Common myeloid progenitor, CD34-positive (primary cell): ENCODE measurements around the gene HAUS3.
"Not testable (repeated sequence)": the region's sequence is repeated elsewhere in the genome, so short reads cannot be mapped to it uniquely, and the experiment has no call there.

Experiments used
- CTCF ChIA-PET: fragments of 350-600 bp; sonication (Branson Sonifier 250); formaldehyde crosslinking; loops from one replicate; lab custom pipeline; 2021; ENCODE audit warnings: antibody characterized with exemption; lab: Charles Lee
- POLR2A ChIA-PET: fragments of 350-600 bp; sonication (Branson Sonifier 250); formaldehyde crosslinking; loops from one replicate; lab custom pipeline; 2021; ENCODE audit warnings: antibody characterized with exemption; lab: Charles Lee
- DNase-seq, 3 donors: peaks; one replicate each; pipeline versions ENCODE4 v3.0.0 to v3.0.0-alpha.2; 2013
- H3K27ac ChIP-seq, 2 experiments: 1 replicate in 1 of 2; 2 replicates in 1 of 2; pipeline ENCODE4 v1.7.0; 2013; ENCODE audit warnings: inconsistent platforms in 2 of 2, low read length in 2 of 2, mild to moderate bottlenecking in 2 of 2, low read depth in 1 of 2, moderate library complexity in 1 of 2; ENCODE audit not compliant: severe bottlenecking in 2 of 2, insufficient read depth in 1 of 2, poor library complexity in 1 of 2
- H3K27me3 ChIP-seq, 5 experiments: replicated peaks in 2 of 5; 1 replicate in 3 of 5; 2 replicates in 2 of 5; pipeline versions ENCODE4 v1.6.1 to v1.7.0; 2013; ENCODE audit warnings: low read length in 4 of 5, mild to moderate bottlenecking in 2 of 5, moderate library complexity in 2 of 5, inconsistent platforms in 1 of 5; ENCODE audit not compliant: insufficient read depth in 5 of 5, control insufficient read depth in 4 of 5
- H3K36me3 ChIP-seq, 4 experiments: 1 replicate in 2 of 4; 2 replicates in 2 of 4; pipeline versions ENCODE4 v1.6.1 to v1.7.0; 2013; ENCODE audit warnings: low read length in 3 of 4, control low read depth in 1 of 4, mild to moderate bottlenecking in 1 of 4; ENCODE audit not compliant: control insufficient read depth in 4 of 4, insufficient read depth in 4 of 4
- H3K4me1 ChIP-seq, 4 experiments: 1 replicate in 3 of 4; 2 replicates in 1 of 4; pipeline versions ENCODE4 v1.6.1 to v1.7.1; 2013; ENCODE audit warnings: low read length in 3 of 4, mild to moderate bottlenecking in 3 of 4, control low read depth in 1 of 4, inconsistent platforms in 1 of 4, moderate library complexity in 1 of 4; ENCODE audit not compliant: control insufficient read depth in 4 of 4, insufficient read depth in 4 of 4; ENCODE audit errors: control extremely low read depth in 1 of 4
- H3K4me3 ChIP-seq, 7 experiments: 1 replicate in 4 of 7; 2 replicates in 3 of 7; pipeline versions ENCODE4 v1.5.1 to v1.7.0; 2013; ENCODE audit warnings: mild to moderate bottlenecking in 7 of 7, low read length in 6 of 7, moderate library complexity in 6 of 7, inconsistent platforms in 2 of 7, low read depth in 2 of 7, control low read depth in 1 of 7; ENCODE audit not compliant: insufficient read depth in 4 of 7, control insufficient read depth in 1 of 7; ENCODE audit errors: extremely low read depth in 1 of 7
- H3K9me3 ChIP-seq, 5 experiments: 1 replicate in 4 of 5; 2 replicates in 1 of 5; pipeline versions ENCODE4 v1.6.1 to v1.7.1; 2013; ENCODE audit warnings: low read length in 4 of 5, mild to moderate bottlenecking in 2 of 5, inconsistent platforms in 1 of 5, low read depth in 1 of 5, moderate library complexity in 1 of 5; ENCODE audit not compliant: control insufficient read depth in 4 of 5, insufficient read depth in 2 of 5; ENCODE audit errors: control extremely low read depth in 1 of 5
- WGBS: methylation state at CpG from one replicate; pipeline ENCODE4 v1.1.5; 2013; ENCODE audit not compliant: insufficient coverage; 5-methylcytosine and 5-hydroxymethylcytosine counted together

HAUS3 gene

DNA sequence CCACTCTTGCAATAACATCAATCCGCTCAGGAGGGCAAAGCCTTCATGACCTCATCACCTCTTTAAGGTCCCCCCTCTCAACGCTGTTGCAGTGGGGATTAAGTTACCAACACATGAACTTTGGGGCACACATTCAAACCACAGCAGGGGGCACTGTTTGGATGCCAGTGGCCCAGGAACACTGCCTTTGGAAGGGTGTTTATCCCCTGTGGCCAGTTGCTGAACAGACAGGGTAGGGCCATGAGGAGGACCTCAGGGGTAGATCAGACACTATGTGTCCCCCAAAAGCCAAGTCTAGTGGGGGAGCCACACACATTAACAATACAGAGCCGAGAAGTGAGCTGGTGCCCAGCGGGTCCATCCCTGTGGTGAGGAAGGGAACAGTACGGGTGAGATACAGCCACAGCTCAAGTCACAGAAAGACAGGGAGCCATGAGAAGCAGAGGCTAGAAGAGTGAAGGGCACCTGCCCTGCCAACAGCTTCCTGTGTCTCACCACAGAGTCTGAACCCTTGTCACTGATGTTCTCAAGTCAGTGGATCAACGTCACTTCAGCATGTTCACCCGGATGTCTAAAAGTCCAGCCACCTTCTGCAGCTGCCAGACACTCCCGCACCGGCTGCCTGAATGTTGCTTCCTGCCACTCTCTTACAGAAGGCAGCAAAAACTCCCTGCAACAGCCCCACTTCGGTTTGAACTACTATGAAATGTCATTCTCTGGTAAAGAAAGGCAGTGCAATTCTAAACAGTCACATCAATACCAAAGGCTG is 39.8 kb upstream of the HAUS3 start:
- Histone ChIP-seq H3K27me3 (no peaks in the 10 kb centered on the region), H3K4me3 (peak overlapping the region in 3 of 7 experiments; percentile 21 to 61 (median 35)), H3K27ac (peak overlapping the region in 1 of 2 experiments; percentile 56), H3K4me1 (peaks cover 0 to 36% (median 33%) of the 10 kb centered on the region in 4 experiments), H3K36me3 (no peaks in the 10 kb centered on the region), H3K9me3 (no peaks in the 10 kb centered on the region)
- DNase-seq, result peak; percentile 81 to 98 (median 96)
- CTCF ChIA-PET, result interaction anchor here (0.6 to 3.5 kb wide), 11 partner anchors 10 to 134 kb away, joined by 3 to 28 read pairs (median 3); no protein-coding TSS in a partner anchor
- 20% methylated on average over 9 of the region's 10 CpGs for WGBS
- POLR2A ChIA-PET, result interaction anchor here (0.7 to 2.5 kb wide), 11 partner anchors 9 to 134 kb away, joined by 3 to 29 read pairs (median 4); partner anchors contain the start of gene MXD4

DNA sequence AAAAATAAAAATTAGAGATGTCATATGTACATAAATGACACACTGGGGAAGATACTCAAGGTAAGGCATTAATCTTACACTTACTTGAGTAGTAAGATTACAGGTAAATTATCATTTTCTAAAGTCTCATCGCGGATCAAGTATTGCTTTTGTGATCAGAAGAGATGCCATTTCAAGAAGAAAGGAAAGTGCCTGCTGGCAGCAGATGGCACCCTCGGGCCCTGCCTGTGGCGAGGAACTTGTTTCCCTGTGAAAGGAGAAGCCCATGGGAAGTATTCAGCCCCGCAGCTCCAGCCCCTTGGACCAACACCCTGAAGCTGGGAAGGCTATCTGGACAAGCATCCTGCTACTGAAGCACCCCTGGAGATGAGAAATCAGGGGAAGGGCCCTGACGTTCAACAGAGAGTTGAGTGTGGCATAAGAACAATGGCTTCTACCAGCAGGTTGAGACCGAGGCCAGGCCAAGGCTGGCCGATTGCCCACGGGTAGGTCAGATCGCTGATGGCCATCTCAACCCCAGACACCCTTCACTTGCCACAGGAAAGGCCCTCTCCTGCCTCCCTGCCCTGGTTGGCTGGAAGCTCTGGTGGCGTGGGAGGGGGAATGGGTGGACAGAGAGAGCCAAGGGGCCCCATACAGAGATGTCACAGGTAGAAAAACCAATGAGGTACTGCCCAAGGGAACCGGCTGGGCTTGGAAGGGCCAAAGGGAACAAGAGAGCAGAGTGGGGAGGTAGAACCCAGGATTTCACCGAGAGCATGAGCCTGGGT is 38.8 kb upstream of the HAUS3 start:
- Histone ChIP-seq H3K4me3 (no peak overlapping the region), H3K9me3 (no peaks in the 10 kb centered on the region), H3K27ac (peak overlapping the region in 1 of 2 experiments; percentile 56), H3K4me1 (peaks cover 0 to 33% (median 30%) of the 10 kb centered on the region in 4 experiments), H3K27me3 (no peaks in the 10 kb centered on the region), H3K36me3 (no peaks in the 10 kb centered on the region)
- ChIA-PET POLR2A (interaction anchor here (1.4 to 2.5 kb wide), 4 partner anchors 10 to 52 kb away, joined by 3 to 29 read pairs (median 10); partner anchors contain the start of gene MXD4), CTCF (interaction anchor here (1.3 to 3.5 kb wide), 6 partner anchors 11 to 76 kb away, joined by 3 to 28 read pairs (median 6); no protein-coding TSS in a partner anchor)
- 82% methylated on average over 8 of the region's 13 CpGs for WGBS
- DNase-seq, result peak in 1 of 3 donors; percentile 6

DNA sequence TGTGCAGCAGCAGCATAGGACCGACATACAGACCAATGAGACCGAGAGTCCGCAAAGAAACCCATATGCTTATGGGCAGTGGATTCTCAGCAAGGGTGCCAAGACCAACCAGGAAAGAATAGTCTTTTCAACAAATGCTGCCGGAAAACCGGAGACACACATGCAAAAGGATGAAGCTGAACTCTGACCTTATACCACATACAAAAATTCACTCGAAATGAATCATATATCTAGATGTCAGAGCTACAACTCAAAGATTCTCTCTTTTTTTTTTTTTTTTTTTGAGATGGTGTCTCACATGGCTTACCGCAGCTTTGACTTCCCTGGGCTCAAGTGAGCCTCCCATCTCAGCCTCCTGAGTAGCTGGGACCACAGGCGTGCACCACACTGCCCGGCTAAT is 36.0 kb upstream of the HAUS3 start:
- ChIA-PET CTCF (interaction anchor here (0.6 to 1.3 kb wide), 2 partner anchors 76 to 81 kb away, joined by 3 to 6 read pairs; no protein-coding TSS in a partner anchor), POLR2A (interaction anchor here (1.4 kb wide), 1 partner anchor 16 kb away, joined by 7 read pairs; the partner anchor contains the start of gene MXD4)
- no peaks in the 10 kb centered on the region for H3K27me3 ChIP-seq
- no peak for DNase-seq
- no peaks in the 10 kb centered on the region for H3K9me3 ChIP-seq
- H3K27ac ChIP-seq, result no peak overlapping the region
- WGBS, result 97% methylated on average over 6 of the region's 9 CpGs
- H3K4me3 ChIP-seq, result no peak overlapping the region
- H3K36me3 ChIP-seq, result no peaks in the 10 kb centered on the region
- H3K4me1 ChIP-seq, result peaks cover 0 to 24% (median 23%) of the 10 kb centered on the region in 4 experiments

DNA sequence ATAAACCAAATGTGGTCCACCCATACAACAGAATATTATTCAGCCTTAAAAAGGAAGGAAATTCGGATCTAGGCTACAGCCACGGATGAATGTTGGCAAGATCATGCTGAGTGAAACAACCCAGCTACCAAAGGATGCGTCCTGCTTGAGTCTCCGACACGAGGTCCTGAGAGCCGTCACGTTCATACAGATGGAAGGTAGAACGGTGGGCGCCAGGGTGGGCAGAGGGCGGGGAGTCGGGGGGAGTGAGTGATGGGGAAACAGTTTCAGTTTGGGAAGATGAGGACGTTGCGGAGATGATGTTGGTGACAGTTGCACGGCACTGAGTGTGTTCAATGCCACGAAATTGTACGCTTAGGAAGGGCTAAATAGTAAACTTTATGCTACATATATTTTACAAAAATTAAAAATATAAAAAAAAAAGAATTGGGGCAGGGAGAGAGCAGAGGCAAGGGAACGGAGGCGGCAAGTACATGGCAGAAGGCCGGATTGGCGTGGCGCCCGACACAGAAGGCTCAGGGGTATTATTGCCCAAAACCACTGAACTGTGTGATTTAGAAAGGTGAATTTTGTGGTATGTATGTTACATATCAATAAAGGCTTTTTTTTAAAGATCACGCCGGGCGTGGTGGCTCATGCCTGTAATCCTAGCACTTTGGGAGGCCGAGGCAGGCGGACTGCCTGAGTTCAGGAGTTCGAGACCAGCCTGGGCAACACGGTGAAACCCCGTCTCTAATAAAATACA is 34.8 kb upstream of the HAUS3 start:
- WGBS, result 96% methylated on average over 16 of the region's 30 CpGs
- Histone ChIP-seq H3K27ac (no peak overlapping the region), H3K27me3 (no peaks in the 10 kb centered on the region), H3K4me1 (peaks cover 0 to 12% (median 12%) of the 10 kb centered on the region in 4 experiments), H3K36me3 (no peaks in the 10 kb centered on the region), H3K4me3 (no peak overlapping the region), H3K9me3 (no peaks in the 10 kb centered on the region)
- POLR2A ChIA-PET, result interaction anchor here (1.4 kb wide), 1 partner anchor 14 kb away, joined by 7 read pairs; the partner anchor contains the start of gene MXD4
- no peak for DNase-seq
- CTCF ChIA-PET, result interaction anchor here (0.9 to 1.3 kb wide), 3 partner anchors 11 to 77 kb away, joined by 3 to 6 read pairs (median 3); no protein-coding TSS in a partner anchor

DNA sequence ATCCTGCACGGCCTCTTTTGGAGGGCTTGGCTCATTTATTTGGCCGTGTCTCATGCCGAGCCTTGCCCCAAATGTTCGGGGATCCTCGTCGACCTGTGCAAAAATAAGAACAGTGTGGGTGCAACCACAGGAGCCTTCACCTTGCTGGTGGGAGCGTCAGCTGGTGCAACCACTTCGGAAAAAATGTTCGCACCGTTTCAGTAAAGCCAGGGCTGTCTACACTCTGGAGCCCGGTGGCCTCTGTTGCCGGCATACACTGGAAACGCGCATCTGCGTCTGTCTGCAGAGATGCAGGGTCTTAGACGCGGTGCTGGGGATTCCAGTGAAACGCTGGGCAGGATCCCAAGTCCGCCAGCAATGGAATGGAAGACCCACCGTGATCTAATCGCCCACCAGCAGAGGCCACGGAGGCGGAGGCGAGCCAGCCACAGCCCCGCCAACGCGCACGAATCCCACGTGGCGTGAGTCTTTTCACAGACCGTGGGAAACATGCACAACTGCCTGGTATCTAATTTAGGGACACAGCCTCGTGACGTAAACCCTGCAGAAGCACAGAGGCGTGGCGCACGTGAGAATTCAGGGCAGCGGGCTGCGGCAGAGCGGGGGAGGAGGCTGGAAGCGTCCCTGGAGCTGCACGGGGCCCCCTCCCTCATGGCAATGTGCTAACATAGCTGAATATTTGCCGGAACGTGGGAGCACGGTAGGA is 33.8 kb upstream of the HAUS3 start:
- DNase-seq, result no peak
- H3K36me3 ChIP-seq, result no peaks in the 10 kb centered on the region
- H3K4me1 ChIP-seq, result peaks cover 0 to 2% (median under 1%) of the 10 kb centered on the region in 4 experiments
- ChIA-PET CTCF (interaction anchor here (0.9 kb wide), 2 partner anchors 10 to 78 kb away, joined by 3 read pairs; no protein-coding TSS in a partner anchor), POLR2A (no interaction called here)
- H3K9me3 ChIP-seq, result no peaks in the 10 kb centered on the region
- H3K27me3 ChIP-seq, result no peaks in the 10 kb centered on the region
- no peak overlapping the region for H3K27ac ChIP-seq
- no peak overlapping the region for H3K4me3 ChIP-seq
- 97% methylated on average over 42 of the region's 44 CpGs for WGBS

DNA sequence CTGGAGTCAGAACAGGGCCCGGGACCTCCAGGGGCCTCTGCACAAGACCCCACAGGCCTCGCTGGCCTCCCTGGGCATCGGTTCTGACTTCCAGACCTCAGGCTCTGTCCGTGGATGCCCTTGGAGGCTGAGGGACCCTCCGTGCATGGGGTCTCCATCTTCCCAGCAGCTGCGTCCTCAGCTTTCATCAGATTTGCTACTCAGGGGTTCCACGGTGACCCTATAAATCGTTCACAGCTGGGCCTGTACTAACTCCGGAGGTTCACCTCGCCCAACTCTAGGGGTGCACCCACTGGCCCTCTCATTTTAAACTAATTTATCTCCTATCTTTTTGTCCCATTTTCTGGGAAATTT is 33.1 kb upstream of the HAUS3 start:
- H3K27ac ChIP-seq, DNase-seq, H3K4me3 ChIP-seq, H3K4me1 ChIP-seq, H3K36me3 ChIP-seq, POLR2A ChIA-PET, CTCF ChIA-PET, H3K27me3 ChIP-seq, H3K9me3 ChIP-seq: not testable (repeated sequence)
- 98% methylated on average over 6 of the region's 10 CpGs for WGBS
